Measurements from ENCODE around the gene PELI1. TPM values are rescaled to one million over a fixed set of nuclear protein-coding genes. Genes with fewer than 3 reads are reported as not detected.
"Not testable (repeated sequence)": the region's sequence is repeated elsewhere in the genome, so short reads cannot be mapped to it uniquely, and the experiment has no call there.

The PELI1 gene
- polyA plus RNA-seq, 3 donors = 5.9 to 19.6 (median 17.9) TPM

GRCh38 chr2:64105670-64106461, 38.4 kb downstream of the PELI1 start:
- no peak overlapping the region for H3K27ac ChIP-seq (ENCODE audit: low read depth, low read length)

GRCh38 chr2:64104933-64105332, 39.3 kb downstream of the PELI1 start:
- H3K27ac ChIP-seq (ENCODE audit: low read depth, low read length) = no peak overlapping the region
- 11 to 32% (median 30%) methylated on average over 1 of the region's 1 CpG for WGBS, 3 donors

More at GRCh38 chr2:64105670-64106461, 38.4 kb downstream of the PELI1 start:
- WGBS, 3 donors = 51 to 84% (median 77%) methylated on average over 5 of the region's 5 CpGs

- H3K27ac ChIP-seq (ENCODE audit: low read depth, low read length) = not testable (repeated sequence)
- WGBS, 3 donors = 90 to 92% (median 91%) methylated on average over 7 of the region's 7 CpGs
These were observed 41.5 kb downstream of the PELI1 start for GRCh38 chr2:64102736-64103135.

GRCh38 chr2:64101141-64101591, 43.1 kb downstream of the PELI1 start:
- H3K27ac ChIP-seq (ENCODE audit: low read depth, low read length) = no peak overlapping the region

- not testable (repeated sequence) for H3K27ac ChIP-seq (ENCODE audit: low read depth, low read length)
- 90 to 97% (median 94%) methylated on average over 8 of the region's 8 CpGs for WGBS, 3 donors
These were observed 43.6 kb downstream of the PELI1 start for GRCh38 chr2:64100584-64100983.

DNA sequence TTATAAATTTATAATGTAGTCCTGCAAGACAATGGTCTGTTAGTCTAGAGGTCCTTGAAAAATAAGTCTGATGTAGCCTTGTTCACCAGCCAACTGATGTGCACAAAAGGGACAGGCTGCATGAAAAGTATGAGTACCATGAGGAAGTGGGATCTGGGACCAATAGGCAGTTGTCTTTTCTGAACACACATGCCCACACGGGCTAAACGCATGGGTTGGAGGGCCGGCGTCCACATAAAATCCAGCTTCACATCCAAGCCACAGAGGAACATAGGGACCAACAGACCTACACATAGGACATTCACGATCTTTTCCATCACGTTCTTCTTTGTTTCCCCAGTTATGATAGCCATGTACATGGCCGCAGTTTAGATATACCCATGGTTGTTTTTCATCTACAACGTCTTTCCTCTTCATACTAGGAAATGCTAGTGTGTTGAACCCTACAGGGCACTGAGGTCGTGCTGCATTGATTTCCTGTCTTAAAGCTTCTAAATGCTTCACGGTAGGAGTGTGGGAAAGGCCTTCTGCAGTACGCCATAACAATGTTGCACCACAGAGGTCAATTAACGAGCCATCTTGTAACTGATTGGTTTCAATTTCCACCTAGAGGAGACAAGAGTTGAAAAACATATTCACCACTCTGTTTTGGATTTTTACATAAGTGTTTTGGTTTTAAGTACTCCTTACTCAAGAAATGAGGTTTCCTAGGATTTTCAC, 49.4 kb downstream of the PELI1 start:
- H3K27ac ChIP-seq (ENCODE audit: low read depth, low read length) = no peak overlapping the region
- WGBS, 3 donors = 74 to 91% (median 87%) methylated on average over 12 of the region's 12 CpGs

DNA sequence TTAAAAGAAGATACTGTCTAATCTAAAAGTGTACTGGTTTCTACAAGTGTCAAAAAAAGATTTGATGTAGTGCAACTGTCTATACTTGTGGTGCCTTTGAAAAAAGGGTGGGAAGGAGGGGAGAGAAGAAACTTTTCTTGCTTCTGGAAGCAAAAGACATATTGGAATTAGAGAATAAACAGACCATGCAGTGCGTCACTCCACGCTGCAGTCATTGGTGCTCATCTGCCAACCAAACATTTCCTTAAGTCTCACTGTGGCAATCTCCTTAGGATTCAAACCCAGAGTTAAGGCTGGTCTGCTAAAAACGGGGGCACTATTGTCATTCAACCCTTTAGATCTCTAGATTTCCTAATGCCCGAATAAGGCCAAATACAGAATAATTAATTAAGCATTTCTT, 50.9 kb downstream of the PELI1 start:
- WGBS, 3 donors = 82 to 88% (median 87%) methylated on average over 4 of the region's 4 CpGs
- H3K27ac ChIP-seq (ENCODE audit: low read depth, low read length) = no peak overlapping the region

GRCh38 chr2:64092502-64092901, 51.7 kb downstream of the PELI1 start:
- no peak overlapping the region for H3K27ac ChIP-seq (ENCODE audit: low read depth, low read length)
- 92 to 93% (median 93%) methylated on average over 4 of the region's 4 CpGs for WGBS, 3 donors

DNA sequence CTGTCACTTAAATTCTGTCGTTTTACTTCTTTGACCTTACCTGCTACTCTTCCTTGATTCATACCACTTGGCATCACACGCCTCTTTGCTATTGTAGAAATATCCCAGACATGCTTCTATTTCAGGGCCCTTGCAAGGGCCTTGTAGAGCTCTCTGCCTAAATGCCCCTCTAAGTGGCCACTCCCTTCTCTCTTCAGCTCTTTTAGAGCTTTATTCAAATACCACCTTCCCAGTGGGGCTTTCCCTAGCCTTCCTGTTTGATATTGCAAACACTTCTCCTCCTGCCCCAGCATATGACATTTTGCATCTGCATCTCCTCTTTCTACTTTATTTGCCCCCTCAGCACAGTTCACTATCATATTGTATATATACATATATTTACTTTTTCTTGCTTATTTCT, 54.0 kb downstream of the PELI1 start:
- H3K27ac ChIP-seq (ENCODE audit: low read depth, low read length) = no peak overlapping the region
- 81 to 88% (median 86%) methylated on average over 2 of the region's 2 CpGs for WGBS, 3 donors

DNA sequence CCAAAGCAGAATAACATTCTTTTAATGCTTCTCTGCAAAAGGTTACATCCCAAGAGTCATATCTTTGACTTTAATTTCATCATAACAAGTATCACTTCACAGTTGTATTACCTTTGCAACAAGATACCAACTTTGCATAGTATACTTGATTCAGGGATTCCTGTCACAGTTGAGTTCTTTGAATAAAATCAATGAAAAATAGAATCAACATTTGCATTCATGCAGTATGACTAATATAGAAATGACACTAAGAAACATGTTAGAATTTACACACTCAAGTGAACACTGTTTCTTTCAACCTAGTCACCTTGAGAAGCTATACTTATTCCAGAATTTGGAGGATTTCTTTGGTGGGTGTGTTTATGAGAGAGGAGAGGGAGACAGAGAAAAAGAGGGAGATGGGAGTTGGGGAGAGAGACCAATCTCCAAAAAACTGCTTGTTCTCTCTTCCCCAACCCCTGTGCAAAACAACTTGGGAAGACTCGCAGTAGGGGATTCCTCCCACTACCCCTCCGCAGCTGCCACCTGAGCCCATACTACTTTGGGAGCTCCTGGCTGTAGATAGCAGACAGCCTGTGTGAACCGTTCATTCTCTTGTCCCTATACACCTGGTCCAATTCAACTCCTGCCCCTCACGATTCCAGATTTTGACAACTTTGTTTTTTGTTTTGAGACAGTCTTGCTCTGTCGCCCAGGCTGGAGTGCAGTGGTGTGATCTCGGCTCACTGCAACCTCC, 57.7 kb downstream of the PELI1 start:
- H3K27ac ChIP-seq (ENCODE audit: low read depth, low read length) = no peak overlapping the region
- 92 to 96% (median 95%) methylated on average over 6 of the region's 6 CpGs for WGBS, 3 donors

- 33 to 69% (median 49%) methylated on average over 2 of the region's 2 CpGs for WGBS, 3 donors
- no peak overlapping the region for H3K27ac ChIP-seq (ENCODE audit: low read depth, low read length)
These were observed 58.3 kb downstream of the PELI1 start for GRCh38 chr2:64085936-64086335.

GRCh38 chr2:64081046-64081445, 63.2 kb downstream of the PELI1 start:
- 66 to 80% (median 76%) methylated on average over 8 of the region's 8 CpGs for WGBS, 3 donors
- no peak overlapping the region for H3K27ac ChIP-seq (ENCODE audit: low read depth, low read length)

GRCh38 chr2:64080179-64080578, 64.0 kb downstream of the PELI1 start:
- 96 to 97% (median 96%) methylated on average over 1 of the region's 1 CpG for WGBS, 3 donors
- no peak overlapping the region for H3K27ac ChIP-seq (ENCODE audit: low read depth, low read length)

- not testable (repeated sequence) for H3K27ac ChIP-seq (ENCODE audit: low read depth, low read length)
- 93 to 97% (median 96%) methylated on average over 6 of the region's 6 CpGs for WGBS, 3 donors
These were observed 64.5 kb downstream of the PELI1 start for GRCh38 chr2:64079688-64080087.

DNA sequence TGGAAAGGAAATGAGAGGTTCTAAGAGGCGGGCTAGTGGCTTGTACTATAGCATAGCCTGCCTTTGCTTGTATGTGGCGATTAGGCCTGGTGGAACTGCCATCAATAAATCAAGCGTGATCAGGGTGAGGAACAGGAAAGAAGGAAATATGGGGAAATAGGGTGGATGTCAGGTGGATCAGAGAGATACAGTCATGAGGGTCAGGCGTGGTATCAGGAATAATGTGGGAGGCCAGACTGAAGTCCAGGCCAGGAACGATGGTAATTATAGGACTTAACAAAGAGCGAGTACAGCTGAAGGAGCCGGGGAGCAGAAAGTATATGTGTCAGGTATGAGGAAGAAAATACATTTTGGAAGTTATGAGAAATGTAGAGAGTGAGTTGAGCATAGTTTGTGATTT, 67.4 kb downstream of the PELI1 start:
- 89 to 90% (median 89%) methylated on average over 7 of the region's 7 CpGs for WGBS, 3 donors
- H3K27ac ChIP-seq (ENCODE audit: low read depth, low read length) = not testable (repeated sequence)

GRCh38 chr2:64074616-64075015, 69.6 kb downstream of the PELI1 start:
- not testable (repeated sequence) for H3K27ac ChIP-seq (ENCODE audit: low read depth, low read length)
- 94 to 98% (median 97%) methylated on average over 6 of the region's 6 CpGs for WGBS, 3 donors

DNA sequence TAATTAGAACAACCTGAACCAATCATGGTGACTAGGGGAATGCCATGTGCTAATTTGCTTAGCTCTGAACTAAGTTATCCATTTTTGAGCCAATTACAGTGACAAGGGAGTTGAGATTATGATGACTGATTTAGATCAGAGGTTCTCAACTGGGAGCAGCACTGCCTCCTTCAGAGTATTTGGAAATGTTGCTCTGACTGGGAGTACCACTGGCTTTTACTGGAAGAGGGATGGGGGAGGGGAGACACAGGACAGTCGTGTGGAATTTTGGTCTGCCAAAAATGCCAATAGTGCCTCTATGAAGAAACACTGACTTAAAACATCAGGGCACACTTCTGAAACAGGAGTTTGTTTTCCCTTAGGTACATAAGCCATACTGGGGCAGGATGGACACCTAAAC, 76.9 kb downstream of the PELI1 start:
- WGBS, 3 donors = 31 to 56% (median 44%) methylated on average over 1 of the region's 1 CpG
- no peak overlapping the region for H3K27ac ChIP-seq (ENCODE audit: low read depth, low read length)

DNA sequence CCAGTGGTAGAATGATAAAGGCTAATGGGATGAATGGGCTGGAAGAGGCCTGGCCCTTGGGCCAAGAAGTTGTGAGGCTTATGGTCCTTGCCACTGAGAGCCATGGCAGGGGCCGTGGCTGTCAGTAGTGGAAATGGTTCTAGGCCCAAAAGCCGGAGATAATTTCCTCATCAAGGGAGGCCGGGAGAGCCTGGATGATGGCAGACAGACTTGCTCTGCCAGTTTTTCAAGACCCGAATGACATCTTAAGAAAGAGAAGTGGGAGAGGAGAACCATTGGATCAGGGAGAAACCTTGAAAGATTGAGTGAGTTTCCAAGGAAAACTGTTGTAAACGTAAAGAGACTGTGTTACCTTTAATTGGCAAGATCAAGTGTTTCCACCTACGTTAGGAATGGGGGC, 78.7 kb downstream of the PELI1 start:
- H3K27ac ChIP-seq (ENCODE audit: low read depth, low read length) = no peak overlapping the region
- 71 to 89% (median 85%) methylated on average over 6 of the region's 6 CpGs for WGBS, 3 donors

DNA sequence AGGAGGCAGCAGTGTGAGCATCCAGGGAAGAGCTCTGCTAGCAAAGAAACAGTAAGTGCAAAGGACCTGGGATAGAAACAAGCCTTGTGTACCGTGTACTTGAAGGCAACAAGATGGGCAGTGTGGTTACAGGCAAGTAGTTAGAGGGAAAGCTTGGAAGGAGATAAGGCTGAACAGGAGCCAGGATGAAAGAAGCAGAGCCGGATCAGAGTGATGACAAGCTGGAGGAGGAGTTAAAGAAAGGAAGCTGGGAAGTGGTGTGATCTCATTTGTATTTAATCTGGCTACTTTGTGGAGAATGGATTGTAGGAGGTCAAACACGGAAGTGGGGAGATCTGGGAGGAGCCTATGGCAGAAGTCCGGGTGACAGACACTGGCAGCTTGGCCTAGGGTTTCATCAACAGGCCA, 80.3 kb downstream of the PELI1 start:
- H3K27ac ChIP-seq (ENCODE audit: low read depth, low read length) = no peak overlapping the region
- 31 to 58% (median 49%) methylated on average over 4 of the region's 4 CpGs for WGBS, 3 donors
